ENCODE results near the gene SEMA3G.

SEMA3G gene

GRCh38 chr3:52394751-52395502 is 50.0 kb downstream of the SEMA3G start:
- no peak for DNase-seq (ENCODE audit: low read depth)

- DNase-seq (ENCODE audit: low read depth): no peak
Observed at GRCh38 chr3:52393959-52394670, 50.8 kb downstream of the SEMA3G start.

- no peak for DNase-seq (ENCODE audit: low read depth)
Observed at GRCh38 chr3:52393131-52393807, 51.6 kb downstream of the SEMA3G start.

- DNase-seq (ENCODE audit: low read depth): no peak
Observed at GRCh38 chr3:52392216-52392930, 52.5 kb downstream of the SEMA3G start.

GRCh38 chr3:52391096-52391495 is 53.8 kb downstream of the SEMA3G start:
- no peak for DNase-seq (ENCODE audit: low read depth)

GRCh38 chr3:52388933-52389332 is 56.0 kb downstream of the SEMA3G start:
- no peak for DNase-seq (ENCODE audit: low read depth)

GRCh38 chr3:52388348-52388821 is 56.5 kb downstream of the SEMA3G start:
- DNase-seq (ENCODE audit: low read depth): no peak

- no peak for DNase-seq (ENCODE audit: low read depth)
Observed at GRCh38 chr3:52387481-52387880, 57.4 kb downstream of the SEMA3G start.

GRCh38 chr3:52385157-52385556 is 59.7 kb downstream of the SEMA3G start:
- no peak for DNase-seq (ENCODE audit: low read depth)

GRCh38 chr3:52384019-52384761 is 60.7 kb downstream of the SEMA3G start:
- DNase-seq (ENCODE audit: low read depth): no peak

- DNase-seq (ENCODE audit: low read depth): no peak
Observed at GRCh38 chr3:52383446-52383845, 61.5 kb downstream of the SEMA3G start.

Measured in HS-5 (cell line).